ENCODE measurements around the gene UGCG.

DNA sequence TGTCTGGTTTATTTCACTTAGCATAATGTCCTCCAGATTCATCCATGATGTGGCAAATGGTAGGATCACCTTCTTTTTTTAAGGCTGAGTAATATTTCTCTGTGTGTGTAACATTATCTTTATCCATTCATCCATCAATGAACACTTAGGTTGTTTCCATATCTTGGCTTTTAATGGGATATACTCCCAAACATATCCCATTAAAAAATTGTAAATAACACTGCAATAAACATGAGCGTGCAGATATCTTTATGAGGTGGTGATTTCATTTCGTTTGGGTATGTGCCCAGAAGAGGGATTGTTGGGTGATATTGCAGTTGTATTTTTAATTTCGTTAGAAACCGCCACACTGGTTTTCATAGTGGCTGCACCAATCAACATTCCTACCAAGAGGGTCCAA, 36.2 kb upstream of the UGCG start:
- TF ChIP-seq, protein P1, sequence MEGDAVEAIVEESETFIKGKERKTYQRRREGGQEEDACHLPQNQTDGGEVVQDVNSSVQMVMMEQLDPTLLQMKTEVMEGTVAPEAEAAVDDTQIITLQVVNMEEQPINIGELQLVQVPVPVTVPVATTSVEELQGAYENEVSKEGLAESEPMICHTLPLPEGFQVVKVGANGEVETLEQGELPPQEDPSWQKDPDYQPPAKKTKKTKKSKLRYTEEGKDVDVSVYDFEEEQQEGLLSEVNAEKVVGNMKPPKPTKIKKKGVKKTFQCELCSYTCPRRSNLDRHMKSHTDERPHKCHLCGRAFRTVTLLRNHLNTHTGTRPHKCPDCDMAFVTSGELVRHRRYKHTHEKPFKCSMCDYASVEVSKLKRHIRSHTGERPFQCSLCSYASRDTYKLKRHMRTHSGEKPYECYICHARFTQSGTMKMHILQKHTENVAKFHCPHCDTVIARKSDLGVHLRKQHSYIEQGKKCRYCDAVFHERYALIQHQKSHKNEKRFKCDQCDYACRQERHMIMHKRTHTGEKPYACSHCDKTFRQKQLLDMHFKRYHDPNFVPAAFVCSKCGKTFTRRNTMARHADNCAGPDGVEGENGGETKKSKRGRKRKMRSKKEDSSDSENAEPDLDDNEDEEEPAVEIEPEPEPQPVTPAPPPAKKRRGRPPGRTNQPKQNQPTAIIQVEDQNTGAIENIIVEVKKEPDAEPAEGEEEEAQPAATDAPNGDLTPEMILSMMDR (IDR thresholded peaks at IDR 0.05) = no peak
- TF ChIP-seq ZFX (IDR thresholded peaks at IDR 0.05; ENCODE audit: borderline replicate concordance) = no peak
